Lower leg skin (tissue), 3 donors: ENCODE data around the gene PBXIP1.

Source experiments
- CTCF ChIP-seq, 3 donors: fragments of 450-650 bp; IDR thresholded peaks; one replicate each; pipeline ENCODE4 v1.5.1; 2016; ENCODE audit warnings: antibody characterized with exemption in 3 of 3, mild to moderate bottlenecking in 3 of 3, moderate library complexity in 2 of 3
- POLR2A ChIP-seq, 2 donors: fragments of 450-650 bp; IDR thresholded peaks; one replicate each; pipeline ENCODE4 v1.6.1; 2016 to 2017; ENCODE audit warnings: antibody characterized with exemption in 2 of 2, mild to moderate bottlenecking in 1 of 2, moderate library complexity in 1 of 2

- no peak for TF ChIP-seq POLR2A (IDR thresholded peaks at IDR 0.05)
- no peak for TF ChIP-seq CTCF (IDR thresholded peaks at IDR 0.05)
Measured at GRCh38 chr1:154994269-154994587, 38.3 kb upstream of the PBXIP1 start.
